ENCODE data around the gene ENTR1.
"Not testable (repeated sequence)": the region's sequence is repeated elsewhere in the genome, so short reads cannot be mapped to it uniquely, and the experiment has no call there.

ENTR1 gene

GRCh38 chr9:136409557-136410455, 608 bp downstream of the ENTR1 start:
- H3K4me3 ChIP-seq (ENCODE audit: low read depth, low read length), result peak overlapping the region; percentile 96
- in situ Hi-C loops (cut with HindIII; ENCODE audit: low pct_ligation_motif_present, low sequenced_read_pairs), result no loop called here
- TF ChIP-seq CTCF (IDR thresholded peaks at IDR 0.05; ENCODE audit: low read depth, low read length, missing control alignments), result no peak
- H3K27ac ChIP-seq, result peak overlapping the region; percentile 81
- peaks cover 45% of the 10 kb centered on the region for H3K36me3 ChIP-seq (replicated peaks)
- no peaks in the 10 kb centered on the region for H3K27me3 ChIP-seq (replicated peaks)
- DNase-seq, result peak; percentile 46

GRCh38 chr9:136407911-136408310, 2.5 kb downstream of the ENTR1 start:
- in situ Hi-C loops (cut with HindIII; ENCODE audit: low pct_ligation_motif_present, low sequenced_read_pairs), result no loop called here
- no peak for DNase-seq
- no peaks in the 10 kb centered on the region for H3K27me3 ChIP-seq (replicated peaks)
- H3K36me3 ChIP-seq (replicated peaks), result peaks cover 41% of the 10 kb centered on the region
- TF ChIP-seq CTCF (IDR thresholded peaks at IDR 0.05; ENCODE audit: low read depth, low read length, missing control alignments), result no peak
- no peak overlapping the region for H3K27ac ChIP-seq
- no peak overlapping the region for H3K4me3 ChIP-seq (ENCODE audit: low read depth, low read length)

- H3K4me3 ChIP-seq (ENCODE audit: low read depth, low read length); H3K27ac ChIP-seq; DNase-seq; H3K27me3 ChIP-seq (replicated peaks); in situ Hi-C loops (cut with HindIII; ENCODE audit: low pct_ligation_motif_present, low sequenced_read_pairs): not testable (repeated sequence)
- H3K36me3 ChIP-seq (replicated peaks), result peaks cover 41% of the 10 kb centered on the region
Observed at GRCh38 chr9:136407061-136407460, 3.4 kb downstream of the ENTR1 start.

- in situ Hi-C loops (cut with HindIII; ENCODE audit: low pct_ligation_motif_present, low sequenced_read_pairs); H3K27me3 ChIP-seq (replicated peaks); DNase-seq; H3K27ac ChIP-seq; H3K4me3 ChIP-seq (ENCODE audit: low read depth, low read length): not testable (repeated sequence)
- H3K36me3 ChIP-seq (replicated peaks), result peaks cover 45% of the 10 kb centered on the region
Observed at GRCh38 chr9:136405904-136406303, 4.5 kb downstream of the ENTR1 start.

GRCh38 chr9:136405481-136405880, 4.9 kb downstream of the ENTR1 start:
- TF ChIP-seq CTCF (IDR thresholded peaks at IDR 0.05; ENCODE audit: low read depth, low read length, missing control alignments), result no peak
- DNase-seq, result no peak
- Histone ChIP-seq H3K4me3 (ENCODE audit: low read depth, low read length) (no peak overlapping the region), H3K27me3 (replicated peaks) (no peaks in the 10 kb centered on the region), H3K27ac (no peak overlapping the region), H3K36me3 (replicated peaks) (peaks cover 45% of the 10 kb centered on the region)
- in situ Hi-C loops (cut with HindIII; ENCODE audit: low pct_ligation_motif_present, low sequenced_read_pairs), result no loop called here

GRCh38 chr9:136404801-136405136, 5.6 kb downstream of the ENTR1 start:
- Histone ChIP-seq H3K36me3 (replicated peaks) (peaks cover 45% of the 10 kb centered on the region), H3K4me3 (ENCODE audit: low read depth, low read length) (no peak overlapping the region), H3K27ac (no peak overlapping the region), H3K27me3 (replicated peaks) (no peaks in the 10 kb centered on the region)
- TF ChIP-seq CTCF (IDR thresholded peaks at IDR 0.05; ENCODE audit: low read depth, low read length, missing control alignments), result no peak
- DNase-seq, result no peak
- in situ Hi-C loops (cut with HindIII; ENCODE audit: low pct_ligation_motif_present, low sequenced_read_pairs), result no loop called here

Measured in brain microvascular endothelial cell (primary cell).